GM18505 (cell line): ENCODE measurements around the gene F2RL3.

ENCODE experiments used
- ATAC-seq: cut with Tn5 transposase; IDR thresholded peaks from one replicate; pipeline ENCODE4 v1.9.1; 2021; ENCODE audit not compliant: unreplicated experiment
- POLR2A ChIP-seq: IDR thresholded peaks from 4 replicates; pipeline ENCODE4 v1.6.1; 2011; ENCODE audit warnings: borderline replicate concordance; ENCODE audit not compliant: insufficient read depth, insufficient read length; ENCODE audit errors: extremely low read depth

F2RL3 gene

GRCh38 chr19:16888629-16889365 lies at the start of gene F2RL3:
Gene F2RL3, plus strand, starts transcription at chr19:16888999. Its CDS starts 191 bp downstream, at chr19:16889190.
- TF ChIP-seq POLR2A, result peak; percentile 27
- ATAC-seq, result no peak

DNA sequence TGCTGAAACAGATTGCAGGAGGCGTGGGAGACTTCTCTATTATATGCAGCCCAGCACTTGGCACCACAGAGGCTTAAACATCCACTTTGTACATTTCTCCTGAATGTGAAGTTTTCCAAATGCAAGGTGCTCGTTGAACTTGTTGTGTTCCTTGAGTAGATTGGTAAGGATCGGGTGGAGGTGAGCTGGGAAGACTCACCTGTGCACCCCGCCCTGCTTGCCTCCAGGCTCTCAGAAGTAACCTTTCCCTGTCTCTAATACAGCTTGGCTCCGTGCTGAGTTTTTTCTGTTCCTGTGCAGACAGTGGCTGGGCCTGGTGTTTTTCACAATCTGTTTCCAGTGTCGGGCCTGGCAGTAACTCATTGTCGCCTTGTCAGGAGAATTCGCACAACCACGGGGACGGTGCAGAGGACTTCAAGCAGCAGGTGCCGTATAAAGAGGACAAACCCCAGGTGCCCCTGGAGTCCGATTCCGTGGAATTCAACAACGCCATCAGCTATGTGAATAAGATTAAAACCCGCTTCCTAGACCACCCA lies 47.3 kb upstream of the F2RL3 start:
- TF ChIP-seq POLR2A, result no peak
- ATAC-seq, result no peak

DNA sequence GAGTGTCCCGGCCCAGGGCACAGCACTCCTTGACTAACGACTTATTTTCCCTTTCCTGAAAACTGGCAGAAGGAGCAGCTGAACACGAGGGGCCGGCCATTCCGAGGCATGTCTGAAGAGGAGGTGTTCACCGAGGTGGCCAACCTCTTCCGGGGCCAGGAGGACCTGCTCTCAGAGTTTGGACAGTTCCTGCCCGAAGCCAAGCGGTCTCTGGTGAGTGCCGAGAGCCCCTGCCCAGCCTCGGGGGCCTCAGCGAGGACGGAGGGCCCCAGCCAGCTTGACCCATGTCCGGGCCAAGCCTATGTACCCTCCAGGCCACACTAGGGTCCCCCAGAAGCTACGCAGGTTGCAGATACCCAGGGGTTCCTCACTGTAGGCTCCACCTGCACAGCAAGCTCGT lies 41.9 kb upstream of the F2RL3 start:
- no peak for TF ChIP-seq POLR2A
- ATAC-seq, result no peak

GRCh38 chr19:16847430-16847829 lies 41.4 kb upstream of the F2RL3 start:
- ATAC-seq, result no peak
- TF ChIP-seq POLR2A, result no peak

DNA sequence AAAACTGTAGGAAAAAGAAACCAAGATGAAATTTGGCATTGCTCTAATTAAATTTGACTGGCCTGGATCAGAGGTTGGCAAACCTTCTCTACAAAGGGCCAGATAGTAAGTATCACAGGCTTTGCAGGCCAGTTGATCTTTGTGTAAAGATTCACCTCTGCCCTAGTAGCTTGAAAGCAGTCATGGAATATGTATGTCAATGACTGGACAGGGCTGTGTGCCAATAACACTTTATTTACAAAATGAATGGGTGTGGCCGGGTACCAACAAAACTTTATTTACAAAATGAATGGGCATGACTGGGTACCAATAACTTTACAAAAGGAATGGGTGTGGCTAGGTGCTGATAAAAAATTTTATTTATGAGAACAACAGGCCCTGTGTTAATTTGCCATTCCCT lies 39.6 kb upstream of the F2RL3 start:
- no peak for ATAC-seq
- TF ChIP-seq POLR2A, result no peak

DNA sequence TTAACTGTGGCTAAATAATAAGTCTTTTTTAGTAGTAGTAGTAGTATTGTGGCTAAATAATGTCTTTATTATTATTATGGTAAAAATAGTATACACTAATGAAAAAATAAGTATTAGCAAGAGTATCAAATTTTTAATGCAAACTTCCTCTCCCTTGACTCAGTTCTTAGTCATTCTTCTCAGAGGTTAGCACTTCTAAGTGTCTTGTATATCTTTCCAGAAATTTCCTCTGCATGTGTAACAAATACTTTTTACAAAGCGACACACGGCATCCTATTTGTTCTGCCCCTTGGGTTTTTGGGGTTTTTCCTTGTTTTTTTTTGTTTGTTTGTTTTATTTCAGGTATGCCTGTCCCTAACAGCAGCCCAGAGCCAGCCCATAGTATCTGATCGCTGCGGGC lies 38.7 kb upstream of the F2RL3 start:
- ATAC-seq, result no peak
- TF ChIP-seq POLR2A, result no peak

- no peak for ATAC-seq
- no peak for TF ChIP-seq POLR2A
Measured at GRCh38 chr19:16851031-16851712, 37.6 kb upstream of the F2RL3 start.

GRCh38 chr19:16853066-16853465 lies 35.7 kb upstream of the F2RL3 start:
- TF ChIP-seq POLR2A, result no peak

DNA sequence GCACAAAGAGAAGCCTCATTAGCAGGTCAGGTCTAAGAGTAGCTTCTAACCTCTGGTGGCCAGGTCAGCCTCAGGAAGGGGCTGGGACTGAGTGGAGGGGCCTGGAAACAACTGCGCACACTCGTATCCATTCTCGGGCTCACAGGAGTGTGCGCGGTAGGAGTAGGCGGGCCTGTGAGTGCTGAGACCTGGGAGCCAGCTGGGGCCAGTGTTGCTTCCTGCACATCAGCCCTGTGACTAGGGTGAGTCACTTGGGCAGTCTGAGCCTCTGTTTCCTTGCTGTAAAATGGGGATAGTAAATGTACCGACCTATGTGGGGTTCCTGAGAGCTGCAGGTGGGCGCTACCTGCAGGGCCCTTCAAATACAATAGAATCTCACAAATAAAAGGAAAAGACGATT lies 32.7 kb upstream of the F2RL3 start:
- TF ChIP-seq POLR2A, result no peak
- ATAC-seq, result no peak

More at GRCh38 chr19:16853066-16853465, 35.7 kb upstream of the F2RL3 start:
- no peak for ATAC-seq

DNA sequence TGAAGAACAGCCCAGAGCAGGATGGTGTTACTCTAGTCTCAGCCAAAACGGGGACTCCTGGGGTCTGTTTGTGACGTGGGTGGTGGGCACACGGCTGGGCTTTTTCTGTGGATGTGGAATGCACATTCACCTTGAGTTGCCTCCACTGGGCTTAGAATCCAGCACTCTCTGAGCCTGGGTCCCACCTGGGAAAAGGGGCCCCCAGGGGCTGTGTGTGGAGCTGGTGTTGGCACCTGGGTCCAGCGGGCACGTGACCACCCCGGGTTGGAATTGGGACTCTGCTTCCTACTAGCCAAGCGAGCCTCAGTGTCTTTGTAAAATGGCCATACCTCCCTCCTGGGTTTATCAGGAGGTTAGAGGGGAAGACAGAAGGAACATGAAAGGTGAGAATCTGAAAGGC lies 29.2 kb upstream of the F2RL3 start:
- no peak for ATAC-seq

GRCh38 chr19:16860118-16860517 lies 28.7 kb upstream of the F2RL3 start:
- no peak for TF ChIP-seq POLR2A
- ATAC-seq, result no peak

More for the DNA sequence above, 29.2 kb upstream of the F2RL3 start:
- no peak for TF ChIP-seq POLR2A

GRCh38 chr19:16861011-16861410 lies 27.8 kb upstream of the F2RL3 start:
- TF ChIP-seq POLR2A, result no peak
- ATAC-seq, result no peak

DNA sequence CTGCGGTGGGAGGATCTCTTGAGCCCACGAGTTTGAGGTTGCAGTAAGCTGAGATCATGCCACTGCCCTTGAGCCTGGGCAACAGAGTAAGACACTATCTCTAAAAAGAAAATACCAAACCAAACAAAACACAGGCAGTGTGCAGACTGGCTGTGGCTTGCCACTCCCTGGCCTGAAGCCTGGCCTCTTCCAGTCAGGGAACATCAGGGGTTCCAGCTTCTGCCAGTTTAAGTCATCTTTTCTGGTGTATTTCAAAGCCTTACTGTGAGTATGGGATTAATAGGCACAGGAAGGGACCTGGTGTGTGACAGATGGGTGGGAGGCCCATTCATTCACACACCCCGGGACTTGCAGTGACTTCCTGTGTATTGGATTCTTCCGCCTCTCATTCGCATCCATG lies 27.0 kb upstream of the F2RL3 start:
- ATAC-seq, result no peak
- TF ChIP-seq POLR2A, result no peak

GRCh38 chr19:16862826-16863415 lies 25.9 kb upstream of the F2RL3 start:
- no peak for ATAC-seq
- no peak for TF ChIP-seq POLR2A

GRCh38 chr19:16867211-16867610 lies 21.6 kb upstream of the F2RL3 start:
- ATAC-seq, result no peak
- TF ChIP-seq POLR2A, result no peak
